Vagina (tissue), 2 donors: ENCODE data around the gene FAM120AOS.

ENCODE experiments used
- CTCF ChIP-seq, 3 experiments: fragments of 450-650 bp in 2 of 3; fragments of 200-600 bp in 1 of 3; sonication (generic) in 1 of 3; IDR thresholded peaks; one replicate each; pipeline ENCODE4 v1.5.1; 2017 to 2019; ENCODE audit warnings: antibody characterized with exemption in 3 of 3, mild to moderate bottlenecking in 2 of 3, moderate library complexity in 2 of 3
- POLR2A ChIP-seq, 2 donors: fragments of 450-650 bp; IDR thresholded peaks; one replicate each; pipeline ENCODE4 v1.6.1; 2017; ENCODE audit warnings: antibody characterized with exemption in 2 of 2, mild to moderate bottlenecking in 2 of 2, moderate library complexity in 2 of 2

- TF ChIP-seq POLR2A (IDR thresholded peaks at IDR 0.05) (no peak), CTCF (IDR thresholded peaks at IDR 0.05) (no peak)
Observed at GRCh38 chr9:93427655-93428379, 25.6 kb downstream of the FAM120AOS start.
